TTC549 (cell line): ENCODE measurements around the gene RHO.
"Not testable (repeated sequence)": the region's sequence is repeated elsewhere in the genome, so short reads cannot be mapped to it uniquely, and the experiment has no call there.

ENCODE experiments used
- FAIRE-seq: peaks from 2 replicates; lab custom pipeline; 2012; peaks lifted over from hg19 to GRCh38; lab: Jason Lieb, UNC

The RHO gene

DNA sequence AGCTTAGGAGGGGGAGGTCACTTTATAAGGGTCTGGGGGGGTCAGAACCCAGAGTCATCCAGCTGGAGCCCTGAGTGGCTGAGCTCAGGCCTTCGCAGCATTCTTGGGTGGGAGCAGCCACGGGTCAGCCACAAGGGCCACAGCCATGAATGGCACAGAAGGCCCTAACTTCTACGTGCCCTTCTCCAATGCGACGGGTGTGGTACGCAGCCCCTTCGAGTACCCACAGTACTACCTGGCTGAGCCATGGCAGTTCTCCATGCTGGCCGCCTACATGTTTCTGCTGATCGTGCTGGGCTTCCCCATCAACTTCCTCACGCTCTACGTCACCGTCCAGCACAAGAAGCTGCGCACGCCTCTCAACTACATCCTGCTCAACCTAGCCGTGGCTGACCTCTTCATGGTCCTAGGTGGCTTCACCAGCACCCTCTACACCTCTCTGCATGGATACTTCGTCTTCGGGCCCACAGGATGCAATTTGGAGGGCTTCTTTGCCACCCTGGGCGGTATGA is at the start of gene RHO:
TSS of gene RHO (plus strand) at position 51 of the 512 bp plus-strand sequence. CDS start at position 146, 95 bp downstream.
- no peak for FAIRE-seq

- not testable (repeated sequence) for FAIRE-seq
Measured at GRCh38 chr3:129481225-129481765, 47.1 kb upstream of the RHO start.

DNA sequence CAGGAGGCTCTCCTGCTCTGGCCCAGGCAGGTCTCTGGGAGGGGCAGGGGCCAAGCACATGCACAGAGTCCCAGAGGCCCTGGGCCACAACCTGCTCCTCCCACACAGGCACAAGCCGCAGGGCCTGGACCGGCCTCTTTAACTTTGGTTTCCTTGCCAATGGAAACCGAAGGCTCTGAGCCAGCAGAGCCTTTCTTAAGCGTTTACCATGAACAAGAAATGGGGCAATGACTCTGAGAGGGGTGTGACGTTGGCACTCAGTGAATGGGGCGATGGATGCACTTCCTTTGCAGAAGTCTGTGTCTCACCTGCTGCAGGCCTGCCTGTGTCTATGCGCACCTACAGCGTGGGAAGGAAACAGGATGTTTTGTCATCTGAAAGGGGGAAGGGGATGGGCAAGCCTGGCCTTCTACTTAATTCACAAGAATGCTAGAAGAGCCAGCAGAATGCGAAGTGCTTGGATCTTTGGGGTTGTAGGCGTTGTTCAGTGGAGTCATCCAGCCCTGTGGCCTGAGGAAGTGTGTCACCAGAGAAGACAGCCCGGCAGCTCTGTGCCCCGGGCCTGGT is 46.6 kb upstream of the RHO start:
- no peak for FAIRE-seq

GRCh38 chr3:129482721-129483120 is 45.7 kb upstream of the RHO start:
- FAIRE-seq: no peak

- no peak for FAIRE-seq
Measured at GRCh38 chr3:129483870-129484269, 44.6 kb upstream of the RHO start.

- FAIRE-seq: not testable (repeated sequence)
Measured at GRCh38 chr3:129485146-129485545, 43.3 kb upstream of the RHO start.

DNA sequence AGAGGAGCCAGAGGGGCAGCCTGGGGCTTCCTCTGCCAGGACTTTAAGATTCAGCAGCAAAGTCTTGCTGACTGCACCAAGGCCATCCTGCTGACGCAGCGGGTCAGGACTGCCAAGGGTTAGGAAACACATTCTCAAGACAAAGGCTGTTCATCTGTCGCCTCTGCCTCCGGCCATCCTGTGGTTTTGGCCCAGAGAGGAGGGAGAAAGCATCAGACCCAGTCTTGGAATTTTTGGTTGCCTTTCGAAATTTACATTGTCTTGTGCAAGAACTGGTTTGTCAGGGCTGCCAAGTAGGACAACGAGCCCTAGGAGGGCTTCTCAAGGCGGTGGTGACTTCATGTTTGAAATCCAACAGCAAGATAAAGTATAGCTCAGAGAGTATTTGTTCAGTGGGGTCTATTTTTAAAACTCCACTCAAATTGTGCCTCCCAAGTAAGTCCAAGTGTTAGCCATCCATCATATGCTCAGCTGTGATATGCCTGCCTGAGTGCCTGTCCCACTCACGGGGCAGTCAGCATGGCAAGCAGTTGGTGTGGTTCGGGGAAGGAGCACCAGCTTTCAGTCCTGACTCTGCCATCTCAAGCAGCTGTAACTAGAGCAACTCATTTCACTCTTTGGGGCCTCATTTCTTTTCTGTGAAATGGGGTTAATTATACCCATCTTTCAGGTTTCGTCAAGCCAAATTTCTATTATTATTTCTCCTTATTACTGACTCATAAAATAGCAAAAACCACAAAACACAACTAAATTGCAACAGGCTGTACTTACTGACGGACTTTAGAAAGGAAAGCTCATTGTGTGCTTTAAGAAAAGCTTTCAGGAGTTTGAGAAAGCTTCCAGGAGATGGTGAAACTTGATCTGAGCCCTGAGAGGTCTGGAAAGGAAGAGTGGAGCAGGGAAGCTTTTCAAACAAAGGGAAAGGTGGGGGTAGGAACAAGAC is 42.4 kb upstream of the RHO start:
- FAIRE-seq: no peak

GRCh38 chr3:129486664-129487035 is 41.8 kb upstream of the RHO start:
- FAIRE-seq: no peak

DNA sequence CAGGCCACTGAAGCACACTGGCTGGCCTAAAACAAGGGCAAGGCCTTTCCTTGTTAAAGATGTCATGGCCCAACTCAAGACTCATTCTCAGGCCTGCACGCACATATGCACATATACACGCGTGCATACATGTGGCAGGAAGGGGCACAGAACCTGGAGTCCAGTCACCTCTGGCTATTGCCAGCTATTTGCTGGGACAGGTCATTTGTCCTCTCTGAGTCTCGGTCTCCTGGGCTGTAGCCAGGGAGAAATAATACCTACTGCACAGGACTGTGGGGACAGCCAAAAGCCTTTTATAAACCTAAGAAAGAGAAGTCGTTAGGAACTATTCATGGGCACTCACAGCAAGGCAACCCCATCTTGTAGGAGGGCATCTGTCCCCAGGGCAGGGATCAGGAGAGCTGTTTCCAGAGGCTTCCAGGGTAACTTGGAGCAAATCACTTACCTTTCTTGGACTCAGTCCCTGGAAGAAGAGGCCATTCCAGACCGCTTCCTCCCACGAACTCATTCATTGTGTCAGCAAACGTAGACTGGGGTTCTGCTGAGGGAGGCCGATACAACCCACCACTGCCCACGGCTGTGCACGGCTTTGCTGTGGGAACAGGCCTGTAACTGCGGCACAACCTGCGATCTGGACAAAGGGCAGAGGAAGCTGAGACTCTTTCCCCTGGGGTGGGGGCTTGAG is 41.1 kb upstream of the RHO start:
- FAIRE-seq: no peak

- not testable (repeated sequence) for FAIRE-seq
Measured at GRCh38 chr3:129487868-129488335, 40.5 kb upstream of the RHO start.

GRCh38 chr3:129489258-129489657 is 39.2 kb upstream of the RHO start:
- FAIRE-seq: not testable (repeated sequence)

- no peak for FAIRE-seq
Measured at GRCh38 chr3:129490273-129490675, 38.2 kb upstream of the RHO start.

GRCh38 chr3:129491077-129491476 is 37.4 kb upstream of the RHO start:
- FAIRE-seq: not testable (repeated sequence)

- no peak for FAIRE-seq
Measured at GRCh38 chr3:129491794-129492193, 36.6 kb upstream of the RHO start.

- no peak for FAIRE-seq
Measured at GRCh38 chr3:129492691-129493090, 35.7 kb upstream of the RHO start.

GRCh38 chr3:129493206-129493605 is 35.2 kb upstream of the RHO start:
- no peak for FAIRE-seq

GRCh38 chr3:129494499-129494898 is 33.9 kb upstream of the RHO start:
- not testable (repeated sequence) for FAIRE-seq

DNA sequence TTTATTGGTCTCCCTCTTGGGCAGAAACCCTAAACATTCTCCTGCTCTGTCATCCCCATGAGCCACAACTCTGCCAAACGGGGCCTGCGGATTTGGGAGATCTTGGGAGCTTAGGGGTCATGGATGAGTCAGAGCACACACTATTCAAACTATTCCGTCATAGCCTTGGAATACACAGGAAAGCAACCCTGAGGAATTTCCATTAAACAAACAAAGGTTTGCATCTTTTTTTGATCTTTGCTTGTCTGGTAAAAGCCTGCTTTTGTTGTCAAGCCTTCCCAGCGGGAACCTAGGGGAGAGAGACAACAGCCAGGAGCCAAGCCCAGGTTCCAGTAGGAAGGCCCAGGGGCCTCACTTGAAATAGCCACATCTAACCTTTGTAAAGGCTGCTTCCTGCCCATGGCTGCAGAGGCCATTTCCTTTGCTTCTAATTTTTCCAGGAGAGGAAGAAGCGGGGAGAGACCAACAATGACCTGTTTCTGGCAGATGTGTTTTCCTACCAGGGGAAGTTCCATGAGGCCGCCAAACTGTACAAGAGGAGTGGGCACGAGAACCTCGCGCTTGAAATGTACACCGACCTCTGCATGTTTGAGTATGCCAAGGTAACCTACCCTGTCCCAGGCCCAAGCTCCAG is 33.3 kb upstream of the RHO start:
- not testable (repeated sequence) for FAIRE-seq

GRCh38 chr3:129497876-129498275 is 30.6 kb upstream of the RHO start:
- FAIRE-seq: not testable (repeated sequence)

GRCh38 chr3:129498603-129499488 is 29.6 kb upstream of the RHO start:
- FAIRE-seq: not testable (repeated sequence)
